ENCODE data around the gene DCTD.

DCTD gene

DNA sequence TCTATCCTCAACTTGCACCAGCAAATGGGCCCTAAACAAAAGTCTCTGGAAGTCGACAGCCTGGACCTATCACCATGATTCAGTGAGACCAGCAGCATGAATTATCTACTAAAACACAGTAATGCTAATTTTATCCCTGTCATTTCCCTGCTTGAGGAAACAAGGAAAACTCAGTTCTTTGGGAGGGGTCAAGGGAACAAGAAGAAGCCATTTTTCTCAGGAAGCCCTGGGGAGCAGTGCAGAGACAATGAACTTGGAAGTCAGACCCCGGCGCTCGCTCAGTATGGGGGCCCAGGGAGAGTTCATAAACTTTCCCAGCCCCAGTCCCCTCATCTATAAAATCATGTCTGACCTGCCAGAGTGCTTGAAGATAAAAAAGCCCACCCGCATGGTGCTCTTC, 50.4 kb downstream of the DCTD start:
- FAIRE-seq: no peak

- FAIRE-seq: no peak
Observed at GRCh38 chr4:182863501-182863900, 53.7 kb downstream of the DCTD start.

DNA sequence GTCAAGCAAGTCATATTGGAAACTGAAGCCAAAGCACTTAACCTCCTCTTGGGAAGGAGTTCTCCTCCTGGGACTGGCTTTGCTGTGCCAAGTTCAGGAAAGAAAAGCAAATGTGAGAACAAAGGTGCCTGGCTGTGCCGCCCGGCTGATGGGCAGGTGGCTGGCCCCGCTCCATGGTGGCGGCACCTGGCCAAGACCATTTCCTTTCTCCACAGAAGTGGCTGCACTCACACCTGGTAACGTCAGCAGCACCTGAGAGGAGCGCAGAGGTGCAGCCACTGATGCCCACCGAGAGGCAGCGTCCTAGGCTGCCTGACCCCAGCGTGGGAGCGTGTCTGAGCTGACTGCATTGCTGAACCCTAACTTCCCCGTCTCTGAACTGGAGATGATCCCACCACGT, 54.3 kb downstream of the DCTD start:
- no peak for FAIRE-seq

DNA sequence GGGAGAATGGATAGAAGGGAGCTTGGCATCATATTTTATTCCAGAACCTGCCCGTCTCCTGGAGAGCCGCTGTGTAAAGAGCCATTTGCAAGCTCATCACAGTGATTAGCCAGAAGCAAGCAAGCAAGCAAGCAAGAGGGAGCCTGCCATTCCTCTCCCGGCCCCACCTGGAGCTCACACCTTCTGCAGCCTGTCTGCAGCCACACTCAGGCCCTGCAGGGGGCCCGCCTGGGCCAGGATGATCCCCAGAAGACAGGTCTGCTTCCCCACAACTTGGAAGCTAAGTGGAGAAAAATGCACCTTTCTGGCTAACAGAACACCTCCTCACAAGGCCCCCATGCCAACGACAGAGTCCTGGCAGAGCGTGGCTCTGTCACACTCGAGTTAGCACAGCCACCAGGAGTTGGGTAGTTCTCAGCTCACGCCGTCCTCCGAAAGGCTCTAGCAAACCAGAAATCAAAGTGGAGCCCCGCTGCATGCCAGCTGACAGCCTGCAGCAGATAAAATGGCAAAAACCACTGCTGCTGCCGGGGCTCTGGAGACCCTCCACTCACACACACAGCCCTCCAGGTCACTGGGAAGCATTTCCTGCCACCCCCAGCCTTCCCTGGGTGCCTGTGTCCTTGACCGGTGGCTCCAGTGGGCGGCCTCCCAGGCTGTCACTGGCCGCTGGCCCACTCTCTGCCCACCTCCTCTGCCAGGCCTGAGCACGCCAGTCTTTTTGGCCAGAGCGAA, 54.9 kb downstream of the DCTD start:
- no peak for FAIRE-seq

DNA sequence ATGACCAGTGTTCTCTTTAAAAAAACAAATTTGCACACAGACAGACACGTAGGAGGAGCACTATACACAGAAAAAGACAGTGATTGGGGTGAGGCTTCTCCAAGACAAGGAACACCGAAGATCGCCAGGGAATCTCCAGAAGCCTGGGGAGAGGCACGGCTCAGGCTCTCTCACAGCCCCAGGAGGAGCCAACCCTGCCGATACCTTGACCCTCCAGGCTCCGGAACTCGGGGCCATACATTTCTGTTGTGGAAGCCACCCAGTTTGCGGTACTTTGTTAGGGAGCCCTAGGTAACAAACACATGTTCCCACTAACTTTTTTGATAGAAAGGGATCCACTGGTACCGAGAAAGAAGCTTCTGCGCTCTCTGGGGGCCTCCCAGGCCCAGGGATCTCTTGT, 55.8 kb downstream of the DCTD start:
- no peak for FAIRE-seq

DNA sequence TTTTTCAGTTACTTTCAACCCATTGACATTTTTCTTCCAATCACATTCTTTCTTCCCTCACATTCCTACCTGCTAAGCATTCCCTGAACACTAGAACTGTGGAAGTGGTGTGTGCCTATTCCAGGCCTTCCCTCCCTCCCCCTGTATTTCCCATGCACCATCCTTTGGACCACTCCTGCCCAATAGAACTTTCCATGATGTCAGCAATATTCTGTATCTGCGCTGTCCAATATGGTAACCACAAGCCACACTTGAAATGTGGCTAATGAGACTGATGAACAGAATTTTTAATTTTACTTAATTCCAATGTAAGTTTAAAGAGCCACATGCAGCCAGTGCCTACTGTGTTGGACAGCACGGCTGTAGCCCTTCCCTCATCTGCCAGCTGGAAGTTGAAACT, 57.5 kb downstream of the DCTD start:
- no peak for FAIRE-seq

DNA sequence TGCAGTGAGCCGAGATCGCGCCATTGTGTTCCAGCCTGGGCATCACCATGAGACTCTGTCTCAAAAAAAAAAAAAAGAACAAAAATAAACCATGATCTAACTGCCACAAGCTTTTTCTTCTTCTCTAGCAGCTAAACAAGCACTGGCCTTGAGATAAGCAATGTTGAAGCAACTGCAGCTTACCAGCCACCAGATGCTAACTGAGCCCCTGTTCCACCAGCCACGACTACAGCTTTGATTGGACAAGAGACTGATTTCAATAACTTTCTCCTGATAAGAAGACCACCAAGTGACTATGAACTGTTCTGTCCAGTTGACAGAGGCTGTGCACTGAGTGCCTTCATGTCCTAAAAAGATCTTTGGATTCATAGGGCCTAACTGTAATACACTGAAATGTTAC, 58.5 kb downstream of the DCTD start:
- FAIRE-seq: no peak

DNA sequence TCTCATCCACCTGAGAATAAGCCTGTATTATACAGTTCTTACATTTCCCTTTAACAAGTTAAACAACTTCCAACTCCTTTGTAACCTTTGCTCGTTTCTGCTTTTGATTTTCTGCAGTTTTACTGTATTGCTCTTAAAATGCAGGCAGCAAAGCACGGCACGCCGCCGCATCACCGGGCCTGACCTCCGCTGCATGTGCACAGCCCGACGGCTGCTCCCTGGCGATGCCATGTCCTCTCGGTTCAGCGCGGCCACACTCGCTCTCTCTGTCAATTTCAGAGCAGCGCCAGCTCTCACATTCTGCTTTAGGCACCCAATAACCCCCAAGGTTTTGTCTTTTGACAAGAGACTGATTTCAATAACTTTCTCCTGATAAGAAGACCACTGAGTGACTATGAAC, 60.3 kb downstream of the DCTD start:
- FAIRE-seq: no peak

DNA sequence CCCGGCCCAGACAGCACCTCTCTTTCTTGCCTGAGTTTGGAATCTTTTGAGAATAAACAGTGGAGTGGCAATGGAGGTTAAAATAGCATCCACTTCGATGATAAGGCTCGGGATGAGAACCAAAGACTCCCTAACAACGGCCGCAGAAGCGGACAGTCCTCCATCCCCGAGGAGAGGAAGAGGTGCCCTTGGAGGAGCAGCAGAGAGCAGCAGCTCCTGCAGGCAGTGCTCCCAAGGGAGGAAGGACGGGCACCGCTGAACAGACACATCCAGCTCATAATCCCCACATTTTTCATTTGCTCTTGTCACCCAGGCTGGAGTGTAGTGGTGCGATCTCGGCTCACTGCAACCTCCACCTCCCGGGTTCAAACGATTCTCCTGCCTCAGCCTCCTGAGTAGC, 61.3 kb downstream of the DCTD start:
- FAIRE-seq: no peak

- no peak for FAIRE-seq
Observed at GRCh38 chr4:182855312-182855711, 61.9 kb downstream of the DCTD start.

DNA sequence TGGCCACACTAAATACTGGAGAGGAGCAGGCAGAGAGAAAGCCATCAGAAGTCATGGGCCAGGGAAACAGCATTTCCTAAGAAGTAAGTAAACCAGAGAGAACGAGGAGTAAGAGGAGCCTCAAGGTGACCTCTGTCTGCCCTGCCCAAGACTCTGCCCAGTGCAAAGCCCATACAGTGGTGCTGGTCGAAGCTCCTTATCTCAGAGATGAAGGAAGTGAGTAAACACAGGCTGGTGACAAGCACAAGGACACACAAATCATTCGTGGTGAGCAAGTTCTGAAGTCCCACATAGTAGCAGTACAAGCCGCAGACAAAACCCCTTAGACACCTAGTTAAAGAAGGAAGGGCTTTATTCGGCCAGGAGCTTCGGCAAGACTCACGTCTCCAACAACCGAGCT, 62.7 kb downstream of the DCTD start:
- no peak for FAIRE-seq

GRCh38 chr4:182853731-182854330, 63.4 kb downstream of the DCTD start:
- FAIRE-seq: no peak

- no peak for FAIRE-seq
Observed at GRCh38 chr4:182848685-182849084, 68.5 kb downstream of the DCTD start.

DNA sequence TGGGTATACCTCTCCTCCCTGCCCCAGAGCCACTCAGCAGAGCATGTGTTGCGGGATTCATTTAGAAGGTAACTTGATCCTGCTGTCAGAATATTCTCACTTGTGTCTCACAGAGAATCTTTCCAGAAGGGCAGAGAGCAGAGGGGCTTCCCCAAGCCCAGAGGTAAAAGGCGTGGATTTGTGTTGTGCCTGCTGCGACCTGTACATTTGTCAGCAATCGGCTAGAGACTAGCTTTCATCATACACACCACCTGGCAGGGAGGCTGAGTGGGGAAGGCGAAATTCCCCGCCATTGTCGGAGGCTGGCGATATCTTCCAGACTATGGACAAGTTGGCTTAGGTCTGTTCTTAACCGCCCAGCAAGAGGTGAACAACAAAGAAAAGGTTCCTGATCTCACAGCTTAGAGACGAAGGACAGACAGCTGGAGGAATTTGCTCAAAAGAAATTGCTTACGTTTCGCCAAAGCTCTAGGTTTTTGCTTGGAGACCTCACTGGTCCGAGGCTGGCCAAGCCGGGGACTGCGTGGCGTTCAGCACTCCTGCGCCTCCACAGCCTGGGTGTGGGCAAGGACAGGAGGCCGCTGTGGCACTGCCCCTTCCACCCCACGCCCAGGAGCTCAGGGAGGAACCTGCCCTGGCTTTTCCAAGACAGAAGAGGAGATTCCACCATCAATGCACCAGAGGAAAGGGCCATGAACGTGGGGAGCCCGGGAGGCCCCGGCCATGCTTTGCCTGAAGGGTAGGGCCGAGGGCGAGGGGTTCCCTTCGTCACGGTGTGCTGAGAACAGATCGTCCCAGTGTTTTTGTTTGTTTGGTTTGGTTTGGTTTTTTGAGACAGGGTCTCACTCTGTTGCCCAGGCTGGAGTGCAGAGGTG, 69.4 kb downstream of the DCTD start:
- no peak for FAIRE-seq

DNA sequence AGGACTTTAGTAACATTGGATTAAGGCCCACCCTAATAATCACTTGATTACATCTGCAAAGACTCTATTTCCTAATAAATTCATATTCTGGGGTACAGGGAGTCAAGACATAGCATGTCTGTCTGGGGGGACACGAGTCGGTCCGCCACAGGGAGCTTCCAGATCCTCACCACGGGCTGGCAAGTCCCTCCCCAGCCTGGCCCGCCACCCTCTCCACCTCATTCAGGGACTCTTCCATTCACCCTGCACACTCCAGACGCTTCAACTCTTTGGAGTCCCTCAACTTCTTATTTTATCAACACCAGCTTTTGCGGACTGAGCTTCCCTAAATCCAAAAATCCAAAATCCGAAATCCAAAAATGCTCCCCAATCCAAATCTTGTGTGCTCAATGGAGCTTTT, 71.2 kb downstream of the DCTD start:
- FAIRE-seq: no peak

DNA sequence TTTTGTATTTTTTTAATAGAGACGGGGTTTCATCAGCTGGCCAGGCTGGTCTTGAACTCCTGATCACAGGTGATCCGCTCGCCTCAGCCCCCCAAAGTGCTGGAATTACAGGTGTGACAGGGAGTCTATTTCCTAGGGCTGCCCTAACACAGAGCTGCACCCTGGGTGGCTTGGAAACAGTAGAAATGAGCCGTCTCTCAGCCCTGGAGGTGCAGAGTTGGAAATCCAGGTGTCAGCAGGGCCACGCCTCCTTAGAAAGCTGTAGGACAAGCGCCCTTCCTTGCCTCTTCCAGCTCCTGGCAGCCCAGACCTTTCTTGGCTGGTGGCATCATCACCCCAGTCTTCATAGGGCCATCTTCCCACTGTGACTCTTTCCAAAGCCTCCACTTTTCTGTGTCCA, 71.6 kb downstream of the DCTD start:
- no peak for FAIRE-seq

DNA sequence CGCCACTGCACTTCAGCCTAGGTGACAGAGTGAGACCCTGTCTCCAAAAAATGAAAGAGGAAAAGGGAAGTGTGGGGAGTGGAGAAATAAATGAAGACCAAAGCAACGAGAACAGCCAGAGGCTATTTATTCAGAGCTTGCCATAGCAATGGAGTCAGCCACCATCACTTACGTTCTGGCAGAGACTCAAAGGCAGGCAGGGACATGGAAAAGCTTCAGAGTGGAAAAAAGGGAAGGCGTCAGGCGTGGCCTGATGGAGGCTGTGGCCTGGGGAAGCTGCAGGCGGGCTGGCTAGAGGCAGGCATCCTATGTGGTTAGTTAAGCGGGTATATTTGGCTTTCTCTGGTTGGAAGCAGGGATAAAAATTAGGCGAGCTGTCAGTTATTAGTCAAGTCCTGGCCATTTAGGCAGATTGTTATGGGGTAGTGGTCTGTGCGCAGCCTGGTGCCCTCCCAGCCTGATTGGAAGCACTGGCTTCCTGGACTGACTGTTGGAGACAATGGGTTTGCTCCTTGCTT, 73.3 kb downstream of the DCTD start:
- no peak for FAIRE-seq

DNA sequence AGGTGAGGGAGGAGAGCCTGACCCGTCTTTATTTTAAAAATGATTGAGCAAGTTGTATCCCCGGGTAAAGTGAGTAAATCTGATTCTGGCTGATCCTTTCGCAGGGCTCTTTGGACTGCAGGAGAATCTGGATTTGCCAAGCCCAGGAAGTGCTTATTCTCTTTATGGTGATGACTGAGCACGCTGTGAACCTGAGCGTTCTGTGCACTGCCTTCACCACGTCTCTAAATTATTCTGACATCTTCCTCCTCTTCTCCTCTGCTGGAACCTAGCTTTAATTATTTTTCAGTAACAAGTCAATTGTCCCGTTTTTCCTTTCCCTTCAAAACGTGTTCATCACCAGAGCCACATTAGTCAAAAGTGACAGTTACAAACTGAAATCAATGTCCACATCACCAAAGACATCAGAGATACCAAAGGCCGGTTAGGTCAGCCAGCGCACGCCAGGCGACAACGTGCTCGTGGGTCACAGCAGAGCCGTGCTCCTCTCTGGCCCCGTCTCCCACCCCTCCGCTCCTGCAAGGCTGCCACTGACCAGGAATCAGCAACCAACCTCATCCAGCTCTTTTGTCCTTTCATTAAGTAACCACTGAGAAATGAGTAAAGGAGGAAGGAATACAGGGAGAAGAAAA, 74.3 kb downstream of the DCTD start:
- FAIRE-seq: no peak

GRCh38 chr4:182842104-182842600, 75.0 kb downstream of the DCTD start:
- FAIRE-seq: no peak

- FAIRE-seq: no peak
Observed at GRCh38 chr4:182840108-182840507, 77.1 kb downstream of the DCTD start.

All from colon (tissue), 2 donors.